Prostate gland (tissue), 2 donors: ENCODE measurements around the gene TPSG1.

Experiments used
- POLR2A ChIP-seq: fragments of 450-650 bp; IDR thresholded peaks from one replicate; pipeline ENCODE4 v1.6.1; 2016; ENCODE audit warnings: antibody characterized with exemption, mild to moderate bottlenecking
- POLR2AphosphoS5 ChIP-seq: sonication (generic); formaldehyde crosslinking; IDR thresholded peaks from one replicate; pipeline ENCODE4 v1.6.1; 2017; ENCODE audit warnings: antibody characterized with exemption
- TF ChIP-seq, protein P1 (sequence below), 4 experiments: fragments of 200-600 bp in 2 of 4; fragments of 450-650 bp in 2 of 4; sonication (generic) in 2 of 4; IDR thresholded peaks; 1 replicate in 3 of 4; 2 replicates in 1 of 4; pipeline ENCODE4 v1.5.1; 2016 to 2019; ENCODE audit warnings: antibody characterized with exemption in 4 of 4, mild to moderate bottlenecking in 2 of 4, moderate library complexity in 2 of 4

DNA sequence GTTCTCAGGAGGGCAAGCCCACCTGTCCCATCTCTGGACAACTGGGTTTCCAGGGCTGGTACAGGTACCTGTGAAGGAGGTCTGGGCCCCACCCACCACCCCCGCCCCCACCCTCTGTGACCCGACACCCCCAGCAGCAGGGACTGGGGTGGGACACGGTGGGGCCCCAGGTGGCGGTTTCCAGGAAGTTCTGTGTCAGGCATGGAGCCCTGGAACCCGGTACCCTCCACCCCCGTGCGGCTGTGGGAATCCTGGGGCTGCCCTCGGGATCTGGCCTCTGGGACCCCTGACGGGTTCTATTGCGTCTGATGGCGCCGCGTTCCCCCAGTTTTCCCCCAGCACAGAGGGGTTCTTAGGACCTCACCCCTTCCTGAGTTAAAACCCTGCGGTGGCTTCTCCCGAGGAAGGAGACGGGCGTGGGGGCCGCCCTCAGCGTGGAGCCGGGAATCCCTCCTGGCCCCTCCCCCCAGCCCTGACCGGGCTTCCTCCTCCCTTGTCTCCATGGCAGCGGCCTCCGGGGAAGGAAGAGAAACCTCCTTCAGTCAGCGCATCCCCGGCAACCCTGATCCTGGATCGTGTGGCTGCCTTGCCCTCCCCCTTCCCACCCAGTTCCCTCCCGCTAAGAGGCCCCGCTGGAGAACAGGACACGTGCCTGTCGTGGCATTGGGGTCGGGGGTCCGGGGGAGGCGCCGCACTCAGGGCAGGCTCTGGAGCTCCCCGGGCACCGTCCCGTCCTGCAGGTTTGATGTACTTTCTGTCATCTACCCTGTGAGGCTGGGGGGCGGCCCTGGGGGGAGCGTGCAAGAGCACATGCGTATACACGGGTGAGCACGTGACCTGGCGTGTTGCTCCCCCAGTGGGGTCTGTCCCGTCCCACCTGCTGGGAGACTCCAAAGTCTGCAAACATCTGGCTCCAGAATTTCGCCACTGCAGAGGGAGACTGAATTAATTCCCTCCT is 41.8 kb downstream of the TPSG1 start:
- TF ChIP-seq, protein P1, sequence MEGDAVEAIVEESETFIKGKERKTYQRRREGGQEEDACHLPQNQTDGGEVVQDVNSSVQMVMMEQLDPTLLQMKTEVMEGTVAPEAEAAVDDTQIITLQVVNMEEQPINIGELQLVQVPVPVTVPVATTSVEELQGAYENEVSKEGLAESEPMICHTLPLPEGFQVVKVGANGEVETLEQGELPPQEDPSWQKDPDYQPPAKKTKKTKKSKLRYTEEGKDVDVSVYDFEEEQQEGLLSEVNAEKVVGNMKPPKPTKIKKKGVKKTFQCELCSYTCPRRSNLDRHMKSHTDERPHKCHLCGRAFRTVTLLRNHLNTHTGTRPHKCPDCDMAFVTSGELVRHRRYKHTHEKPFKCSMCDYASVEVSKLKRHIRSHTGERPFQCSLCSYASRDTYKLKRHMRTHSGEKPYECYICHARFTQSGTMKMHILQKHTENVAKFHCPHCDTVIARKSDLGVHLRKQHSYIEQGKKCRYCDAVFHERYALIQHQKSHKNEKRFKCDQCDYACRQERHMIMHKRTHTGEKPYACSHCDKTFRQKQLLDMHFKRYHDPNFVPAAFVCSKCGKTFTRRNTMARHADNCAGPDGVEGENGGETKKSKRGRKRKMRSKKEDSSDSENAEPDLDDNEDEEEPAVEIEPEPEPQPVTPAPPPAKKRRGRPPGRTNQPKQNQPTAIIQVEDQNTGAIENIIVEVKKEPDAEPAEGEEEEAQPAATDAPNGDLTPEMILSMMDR (IDR thresholded peaks at IDR 0.05) = no peak
- TF ChIP-seq POLR2AphosphoS5 (no peak), POLR2A (no peak)
